HEK293 (cell line): Measurements from ENCODE around the gene RALA.

Source experiments
- CTCF ChIA-PET: fragments of 350-600 bp; formaldehyde crosslinking; extraction: SDS; loops from one replicate; lab custom pipeline; 2021; ENCODE audit warnings: antibody characterized with exemption; lab: Yijun Ruan, JAX
- POLR2A ChIA-PET: fragments of 300-600 bp; formaldehyde crosslinking; extraction: SDS; loops from one replicate; lab custom pipeline; 2020; ENCODE audit warnings: antibody characterized with exemption, inconsistent platforms; lab: Yijun Ruan, JAX
- H3K27ac ChIP-seq: fragments of 200-500 bp; sonication (Bioruptor generic); 2 replicates; pipeline ENCODE4 v1.5.1; 2014; ENCODE audit warnings: low read depth, low read length, control low read depth, inconsistent platforms; ENCODE audit errors: extremely low read depth
- H3K36me3 ChIP-seq, 2 experiments: fragments of 200-500 bp in 1 of 2; sonication (Bioruptor generic) in 1 of 2; 1 replicate in 1 of 2; 2 replicates in 1 of 2; pipeline ENCODE4 v1.5.1; 2014 to 2017; ENCODE audit warnings: inconsistent platforms in 2 of 2, low read length in 2 of 2; ENCODE audit not compliant: control insufficient read depth in 2 of 2, insufficient read depth in 1 of 2
- H3K4me1 ChIP-seq: fragments of 200-500 bp; sonication (Bioruptor generic); 2 replicates; pipeline ENCODE4 v1.5.1; 2014; ENCODE audit warnings: mild to moderate bottlenecking, low read length, inconsistent platforms; ENCODE audit not compliant: control insufficient read depth, insufficient read depth
- H3K4me3 ChIP-seq: 2 replicates; pipeline ENCODE4 v1.5.1; 2011; ENCODE audit warnings: low read depth, mild to moderate bottlenecking, control low read depth, low read length, moderate library complexity
- H3K9me3 ChIP-seq: fragments of 200-500 bp; sonication (Bioruptor generic); 2 replicates; pipeline ENCODE4 v1.5.1; 2014; ENCODE audit warnings: low read depth, low read length, inconsistent platforms; ENCODE audit not compliant: control insufficient read depth, insufficient read depth
- BCL11A ChIP-seq: fragments of 450-650 bp; formaldehyde crosslinking; IDR thresholded peaks from 2 replicates; pipeline ENCODE4 v1.5.1; 2016; ENCODE audit warnings: low read depth, missing biosample characterization, missing genetic modification characterization
- IKZF3 ChIP-seq: fragments of 450-650 bp; IDR thresholded peaks from 2 replicates; pipeline ENCODE4 v1.5.0; 2018; ENCODE audit warnings: missing biosample characterization, mild to moderate bottlenecking, missing genetic modification characterization, moderate library complexity
- PRDM1 ChIP-seq: fragments of 450-650 bp; formaldehyde crosslinking; IDR thresholded peaks from 2 replicates; pipeline ENCODE4; 2016; ENCODE audit warnings: missing biosample characterization, missing genetic modification characterization
- SCRT1 ChIP-seq: fragments of 450-650 bp; formaldehyde crosslinking; IDR thresholded peaks from 2 replicates; pipeline ENCODE4 v1.5.1; 2016; ENCODE audit warnings: missing biosample characterization, missing genetic modification characterization, borderline replicate concordance
- TRIM28 ChIP-seq: IDR thresholded peaks from 2 replicates; pipeline ENCODE4 v1.6.1; 2011; ENCODE audit warnings: low read length, control low read depth, borderline replicate concordance
- ZFP3 ChIP-seq: fragments of 450-650 bp; formaldehyde crosslinking; IDR thresholded peaks from 2 replicates; pipeline ENCODE4 v1.5.1; 2016; ENCODE audit warnings: low read depth, missing biosample characterization, missing genetic modification characterization
- ZNF140 ChIP-seq: fragments of 450-650 bp; formaldehyde crosslinking; IDR thresholded peaks from 2 replicates; pipeline ENCODE4 v1.5.1; 2016; ENCODE audit warnings: missing biosample characterization, missing genetic modification characterization
- ZNF155 ChIP-seq: fragments of 450-650 bp; formaldehyde crosslinking; IDR thresholded peaks from 2 replicates; pipeline ENCODE4 v1.5.1; 2016; ENCODE audit warnings: missing biosample characterization, missing genetic modification characterization
- ZNF266 ChIP-seq: fragments of 450-650 bp; formaldehyde crosslinking; IDR thresholded peaks from 2 replicates; pipeline ENCODE4 v1.5.1; 2016; ENCODE audit warnings: missing biosample characterization, missing genetic modification characterization, low read depth
- ZNF341 ChIP-seq: fragments of 450-650 bp; formaldehyde crosslinking; IDR thresholded peaks from 2 replicates; pipeline ENCODE4; 2016; ENCODE audit warnings: low read depth, missing biosample characterization, missing genetic modification characterization
- ZNF354C ChIP-seq: fragments of 450-650 bp; formaldehyde crosslinking; IDR thresholded peaks from 2 replicates; pipeline ENCODE4 v1.5.1; 2016; ENCODE audit warnings: missing biosample characterization, missing genetic modification characterization, low read depth, borderline replicate concordance
- ZNF37A ChIP-seq: fragments of 450-650 bp; IDR thresholded peaks from 2 replicates; pipeline ENCODE4 v1.5.1; 2018; ENCODE audit warnings: missing biosample characterization, missing genetic modification characterization
- ZNF394 ChIP-seq: fragments of 450-650 bp; formaldehyde crosslinking; IDR thresholded peaks from 2 replicates; pipeline ENCODE4 v1.5.1; 2016; ENCODE audit warnings: missing biosample characterization, missing genetic modification characterization, mild to moderate bottlenecking, moderate library complexity, borderline replicate concordance
- ZNF426 ChIP-seq: fragments of 450-650 bp; formaldehyde crosslinking; IDR thresholded peaks from 2 replicates; pipeline ENCODE4 v1.5.1; 2017; ENCODE audit warnings: missing biosample characterization, missing genetic modification characterization, mild to moderate bottlenecking, inconsistent platforms, moderate library complexity
- ZNF610 ChIP-seq: fragments of 450-650 bp; formaldehyde crosslinking; IDR thresholded peaks from 2 replicates; pipeline ENCODE4 v1.5.1; 2016; ENCODE audit warnings: missing biosample characterization, missing genetic modification characterization, borderline replicate concordance
- ZNF629 ChIP-seq: fragments of 450-650 bp; formaldehyde crosslinking; IDR thresholded peaks from 2 replicates; pipeline ENCODE4 v1.5.1; 2017; ENCODE audit warnings: missing biosample characterization, missing genetic modification characterization
- ZNF660 ChIP-seq: fragments of 450-650 bp; IDR thresholded peaks from 2 replicates; pipeline ENCODE4 v1.5.1; 2018; ENCODE audit warnings: missing biosample characterization, mild to moderate bottlenecking, missing genetic modification characterization
- TF ChIP-seq, protein P1 (sequence below): fragments of 450-650 bp; formaldehyde crosslinking; IDR thresholded peaks from 2 replicates; pipeline ENCODE4 v1.5.1; 2017; ENCODE audit warnings: missing biosample characterization, missing genetic modification characterization
- TF ChIP-seq, protein P2 (sequence below): fragments of 450-650 bp; formaldehyde crosslinking; IDR thresholded peaks from 2 replicates; pipeline ENCODE4 v1.5.1; 2017; ENCODE audit warnings: missing biosample characterization, missing genetic modification characterization
- TF ChIP-seq, protein P3 (sequence below): fragments of 450-650 bp; formaldehyde crosslinking; IDR thresholded peaks from 2 replicates; pipeline ENCODE4 v1.5.1; 2016; ENCODE audit warnings: missing biosample characterization, missing genetic modification characterization
- TF ChIP-seq, protein P4 (sequence below): fragments of 450-650 bp; formaldehyde crosslinking; IDR thresholded peaks from 2 replicates; pipeline ENCODE4 v1.5.1; 2016; ENCODE audit warnings: missing biosample characterization, missing genetic modification characterization

The RALA gene

DNA sequence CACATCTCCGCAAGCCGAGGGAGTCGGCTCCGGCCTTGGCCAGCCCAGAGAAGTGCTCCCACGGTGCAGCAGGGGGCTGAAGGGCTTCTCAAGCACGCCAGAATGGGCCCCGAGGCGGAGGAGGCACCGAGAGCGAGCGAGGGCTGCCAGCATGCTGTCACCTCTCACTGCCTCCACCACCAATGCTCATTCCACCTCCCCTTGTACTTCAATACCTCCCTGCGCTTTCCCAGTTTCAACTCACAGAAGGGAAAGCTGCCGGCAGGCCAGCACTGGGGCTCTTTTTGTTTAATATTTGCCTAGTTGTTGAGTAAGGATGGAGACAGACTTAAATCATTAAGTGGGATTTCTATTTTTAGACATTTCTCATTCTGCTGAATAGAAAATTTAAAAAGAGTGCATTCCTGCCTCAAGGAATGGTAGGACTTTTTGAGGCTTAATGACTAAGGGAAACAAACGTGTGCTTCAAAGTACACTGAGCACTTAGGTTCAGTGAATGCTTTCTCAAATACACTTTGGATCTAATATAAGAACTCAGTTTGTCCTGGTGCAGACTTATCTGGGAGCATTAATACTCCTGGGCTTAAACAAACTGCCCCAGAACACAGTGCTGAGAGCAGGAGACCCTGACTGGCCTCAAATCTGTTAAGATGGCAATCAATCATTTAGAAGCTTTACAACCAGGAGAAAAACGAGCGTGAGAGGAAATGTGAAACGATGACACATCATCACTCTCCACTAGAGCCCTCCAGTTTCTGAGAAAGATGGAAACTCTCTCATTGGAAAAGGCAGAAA lies 131.2 kb downstream of the RALA start:
- ChIA-PET POLR2A (no interaction called here), CTCF (interaction anchor here (0.7 to 0.8 kb wide), 3 partner anchors 17 to 333 kb away, joined by 3 read pairs; no protein-coding TSS in a partner anchor)
- H3K36me3 ChIP-seq: no peaks in the 10 kb centered on the region
- peak overlapping the region; percentile 53 for H3K27ac ChIP-seq
- peaks cover 7% of the 10 kb centered on the region for H3K4me1 ChIP-seq
- H3K9me3 ChIP-seq: no peaks in the 10 kb centered on the region
- TF ChIP-seq ZNF426 (tag by site-specific recombination): no peak
- peak; percentile 84; the same call in 1 of the 2 replicates for TF ChIP-seq TRIM28
- TF ChIP-seq ZNF610 (tag by site-specific recombination): no peak
- TF ChIP-seq, protein P1, sequence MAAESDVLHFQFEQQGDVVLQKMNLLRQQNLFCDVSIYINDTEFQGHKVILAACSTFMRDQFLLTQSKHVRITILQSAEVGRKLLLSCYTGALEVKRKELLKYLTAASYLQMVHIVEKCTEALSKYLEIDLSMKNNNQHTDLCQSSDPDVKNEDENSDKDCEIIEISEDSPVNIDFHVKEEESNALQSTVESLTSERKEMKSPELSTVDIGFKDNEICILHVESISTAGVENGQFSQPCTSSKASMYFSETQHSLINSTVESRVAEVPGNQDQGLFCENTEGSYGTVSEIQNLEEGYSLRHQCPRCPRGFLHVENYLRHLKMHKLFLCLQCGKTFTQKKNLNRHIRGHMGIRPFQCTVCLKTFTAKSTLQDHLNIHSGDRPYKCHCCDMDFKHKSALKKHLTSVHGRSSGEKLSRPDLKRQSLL (tag by site-specific recombination): no peak
- no peak for TF ChIP-seq ZNF155 (tag by site-specific recombination)
- TF ChIP-seq PRDM1 (tag by site-specific recombination): peak; percentile 53
- TF ChIP-seq, protein P2, sequence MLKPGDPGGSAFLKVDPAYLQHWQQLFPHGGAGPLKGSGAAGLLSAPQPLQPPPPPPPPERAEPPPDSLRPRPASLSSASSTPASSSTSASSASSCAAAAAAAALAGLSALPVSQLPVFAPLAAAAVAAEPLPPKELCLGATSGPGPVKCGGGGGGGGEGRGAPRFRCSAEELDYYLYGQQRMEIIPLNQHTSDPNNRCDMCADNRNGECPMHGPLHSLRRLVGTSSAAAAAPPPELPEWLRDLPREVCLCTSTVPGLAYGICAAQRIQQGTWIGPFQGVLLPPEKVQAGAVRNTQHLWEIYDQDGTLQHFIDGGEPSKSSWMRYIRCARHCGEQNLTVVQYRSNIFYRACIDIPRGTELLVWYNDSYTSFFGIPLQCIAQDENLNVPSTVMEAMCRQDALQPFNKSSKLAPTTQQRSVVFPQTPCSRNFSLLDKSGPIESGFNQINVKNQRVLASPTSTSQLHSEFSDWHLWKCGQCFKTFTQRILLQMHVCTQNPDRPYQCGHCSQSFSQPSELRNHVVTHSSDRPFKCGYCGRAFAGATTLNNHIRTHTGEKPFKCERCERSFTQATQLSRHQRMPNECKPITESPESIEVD (tag by site-specific recombination): peak; percentile 84
- TF ChIP-seq IKZF3: no peak
- no peak for TF ChIP-seq ZFP3 (tag by site-specific recombination)
- no peak for TF ChIP-seq BCL11A
- peak; percentile 96 for TF ChIP-seq ZNF660
- TF ChIP-seq, protein P3, sequence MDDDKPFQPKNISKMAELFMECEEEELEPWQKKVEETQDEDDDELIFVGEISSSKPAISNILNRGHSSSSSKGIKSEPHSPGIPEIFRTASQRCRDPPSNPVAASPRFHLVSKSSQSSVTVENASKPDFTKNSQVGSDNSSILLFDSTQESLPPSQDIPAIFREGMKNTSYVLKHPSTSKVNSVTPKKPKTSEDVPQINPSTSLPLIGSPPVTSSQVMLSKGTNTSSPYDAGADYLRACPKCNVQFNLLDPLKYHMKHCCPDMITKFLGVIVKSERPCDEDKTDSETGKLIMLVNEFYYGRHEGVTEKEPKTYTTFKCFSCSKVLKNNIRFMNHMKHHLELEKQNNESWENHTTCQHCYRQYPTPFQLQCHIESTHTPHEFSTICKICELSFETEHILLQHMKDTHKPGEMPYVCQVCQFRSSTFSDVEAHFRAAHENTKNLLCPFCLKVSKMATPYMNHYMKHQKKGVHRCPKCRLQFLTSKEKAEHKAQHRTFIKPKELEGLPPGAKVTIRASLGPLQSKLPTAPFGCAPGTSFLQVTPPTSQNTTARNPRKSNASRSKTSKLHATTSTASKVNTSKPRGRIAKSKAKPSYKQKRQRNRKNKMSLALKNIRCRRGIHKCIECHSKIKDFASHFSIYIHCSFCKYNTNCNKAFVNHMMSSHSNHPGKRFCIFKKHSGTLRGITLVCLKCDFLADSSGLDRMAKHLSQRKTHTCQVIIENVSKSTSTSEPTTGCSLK (tag by site-specific recombination): no peak
- TF ChIP-seq ZNF354C (tag by site-specific recombination): no peak
- TF ChIP-seq ZNF394 (tag by site-specific recombination): no peak
- TF ChIP-seq ZNF629 (tag by site-specific recombination): 0 out of 2 replicates have a peak, but pooled peaks have one; percentile 18
- no peak for TF ChIP-seq ZNF140 (tag by site-specific recombination)
- no peak for TF ChIP-seq ZNF266 (tag by site-specific recombination)
- no peak for TF ChIP-seq ZNF341 (tag by site-specific recombination)
- TF ChIP-seq, protein P4, sequence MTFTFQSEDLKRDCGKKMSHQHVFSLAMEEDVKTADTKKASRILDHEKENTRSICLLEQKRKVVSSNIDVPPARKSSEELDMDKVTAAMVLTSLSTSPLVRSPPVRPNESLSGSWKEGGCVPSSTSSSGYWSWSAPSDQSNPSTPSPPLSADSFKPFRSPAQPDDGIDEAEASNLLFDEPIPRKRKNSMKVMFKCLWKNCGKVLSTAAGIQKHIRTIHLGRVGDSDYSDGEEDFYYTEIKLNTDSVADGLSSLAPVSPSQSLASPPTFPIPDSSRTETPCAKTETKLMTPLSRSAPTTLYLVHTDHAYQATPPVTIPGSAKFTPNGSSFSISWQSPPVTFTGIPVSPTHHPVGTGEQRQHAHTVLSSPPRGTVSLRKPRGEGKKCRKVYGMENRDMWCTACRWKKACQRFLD (tag by site-specific recombination): no peak
- TF ChIP-seq SCRT1 (tag by site-specific recombination): no peak
- no peak for TF ChIP-seq ZNF37A (tag by site-specific recombination)
- no peak overlapping the region for H3K4me3 ChIP-seq
